ENCODE data around the gene FES. TPM values are rescaled to one million over a fixed set of nuclear protein-coding genes. Genes with fewer than 3 reads are reported as not detected.

FES gene
- total and polyA plus RNA-seq, 2 of the 13 experiments (the other 11 are each of a cell fraction or from before 2014, with no cell fraction given), result 4.0 to 9.5 TPM

- TF ChIP-seq SOX13 (IDR thresholded peaks at IDR 0.05) (no peak), SOX13 (CRISPR knock-in tag; conservative IDR thresholded peaks at IDR 0.05 in 1 of 2, IDR thresholded peaks at IDR 0.05 in 1 of 2) (peak in 1 of 2 experiments; percentile 76; a peak in 2 of 4 replicates), EP300 (IDR thresholded peaks at IDR 0.05; ENCODE audit: low read depth in 2 of 2, low read length in 2 of 2) (no peak), EP300 (CRISPR knock-in tag; IDR thresholded peaks at IDR 0.05; ENCODE audit: borderline replicate concordance) (0 out of 2 replicates have a peak, but pooled peaks have one; percentile 28), RXRA (CRISPR knock-in tag; IDR thresholded peaks at IDR 0.05) (peak; percentile 51; the same call in 1 of the 2 replicates), NBN (conservative IDR thresholded peaks at IDR 0.05) (no peak), CTCF (CRISPR knock-in tag; IDR thresholded peaks at IDR 0.05) (0 out of 2 replicates have a peak, but pooled peaks have one; percentile 7), BCL6 (CRISPR knock-in tag; IDR thresholded peaks at IDR 0.05) (peak; percentile 57; the same call in 1 of the 2 replicates), ONECUT2 (CRISPR knock-in tag; IDR thresholded peaks at IDR 0.05) (0 out of 2 replicates have a peak, but pooled peaks have one; percentile 26), SMAD1 (CRISPR knock-in tag; IDR thresholded peaks at IDR 0.05; ENCODE audit: borderline replicate concordance, low read depth) (no peak), ARID5B (CRISPR knock-in tag; IDR thresholded peaks at IDR 0.05) (0 out of 2 replicates have a peak, but pooled peaks have one; percentile 28), ZNF644 (CRISPR knock-in tag; IDR thresholded peaks at IDR 0.05; ENCODE audit: low read depth) (0 out of 2 replicates have a peak, but pooled peaks have one; percentile 23), FOXP4 (CRISPR knock-in tag; IDR thresholded peaks at IDR 0.05) (peak; percentile 39), ZNF761 (CRISPR knock-in tag; conservative IDR thresholded peaks at IDR 0.05) (0 out of 2 replicates have a peak, but pooled peaks have one; percentile 11)
Measured at GRCh38 chr15:90860450-90860849, 23.9 kb upstream of the FES start (continued).

Measured in HepG2 (cell line).